ENCODE data around the gene PSMC2.

DNA sequence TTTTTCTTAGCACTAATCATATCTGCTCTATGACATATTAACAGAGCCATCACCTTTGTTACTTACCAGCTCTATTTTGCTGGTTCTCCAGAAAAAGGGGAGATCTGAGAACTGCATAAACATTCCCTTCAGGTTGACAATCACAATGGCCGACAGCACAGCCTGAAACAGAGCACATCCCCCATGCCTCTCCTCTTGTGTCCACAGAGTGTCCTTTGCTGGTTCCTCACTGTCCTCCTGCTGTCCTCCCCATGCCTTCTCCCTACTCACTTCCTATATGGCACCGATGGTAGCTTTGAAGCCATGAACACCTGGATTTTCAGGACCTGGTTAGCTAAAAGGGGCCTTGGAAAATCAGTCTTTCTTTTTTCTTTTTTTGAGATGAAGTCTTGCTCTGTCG, 41.8 kb downstream of the PSMC2 start:
- TF ChIP-seq POLR2A (IDR thresholded peaks at IDR 0.05) = no peak
- TF ChIP-seq, protein P1, sequence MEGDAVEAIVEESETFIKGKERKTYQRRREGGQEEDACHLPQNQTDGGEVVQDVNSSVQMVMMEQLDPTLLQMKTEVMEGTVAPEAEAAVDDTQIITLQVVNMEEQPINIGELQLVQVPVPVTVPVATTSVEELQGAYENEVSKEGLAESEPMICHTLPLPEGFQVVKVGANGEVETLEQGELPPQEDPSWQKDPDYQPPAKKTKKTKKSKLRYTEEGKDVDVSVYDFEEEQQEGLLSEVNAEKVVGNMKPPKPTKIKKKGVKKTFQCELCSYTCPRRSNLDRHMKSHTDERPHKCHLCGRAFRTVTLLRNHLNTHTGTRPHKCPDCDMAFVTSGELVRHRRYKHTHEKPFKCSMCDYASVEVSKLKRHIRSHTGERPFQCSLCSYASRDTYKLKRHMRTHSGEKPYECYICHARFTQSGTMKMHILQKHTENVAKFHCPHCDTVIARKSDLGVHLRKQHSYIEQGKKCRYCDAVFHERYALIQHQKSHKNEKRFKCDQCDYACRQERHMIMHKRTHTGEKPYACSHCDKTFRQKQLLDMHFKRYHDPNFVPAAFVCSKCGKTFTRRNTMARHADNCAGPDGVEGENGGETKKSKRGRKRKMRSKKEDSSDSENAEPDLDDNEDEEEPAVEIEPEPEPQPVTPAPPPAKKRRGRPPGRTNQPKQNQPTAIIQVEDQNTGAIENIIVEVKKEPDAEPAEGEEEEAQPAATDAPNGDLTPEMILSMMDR (IDR thresholded peaks at IDR 0.05) = no peak

Data from right lobe of liver (tissue), 4 donors.